Measurements from ENCODE around the gene CPEB3.
"Not testable (repeated sequence)": the region's sequence is repeated elsewhere in the genome, so short reads cannot be mapped to it uniquely, and the experiment has no call there.

The CPEB3 gene

GRCh38 chr10:92267343-92267742, 23.5 kb downstream of the CPEB3 start:
- no peak for DNase-seq

- DNase-seq, result no peak
Observed at GRCh38 chr10:92265687-92266258, 25.1 kb downstream of the CPEB3 start.

DNA sequence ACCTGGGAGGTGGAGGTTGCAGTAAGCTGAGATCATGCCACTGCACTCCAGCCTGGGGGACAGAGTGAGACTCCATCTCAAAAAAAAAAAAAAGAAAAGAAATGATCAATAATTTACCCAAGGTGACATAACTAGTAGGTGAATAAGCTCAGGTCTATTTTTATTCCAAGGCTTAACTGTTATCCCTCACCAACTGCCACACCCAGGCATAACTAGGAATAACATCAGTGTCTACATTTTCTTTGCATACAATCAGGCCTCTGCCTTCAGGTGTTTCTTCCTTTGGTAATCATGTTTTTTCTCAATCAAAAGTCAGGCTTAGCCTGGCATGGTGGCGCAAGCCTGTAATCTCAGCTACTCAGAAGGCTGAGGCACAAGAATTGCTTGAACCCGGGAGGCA, 26.6 kb downstream of the CPEB3 start:
- no peak for DNase-seq

- no peak for DNase-seq
Observed at GRCh38 chr10:92263396-92263795, 27.5 kb downstream of the CPEB3 start.

- DNase-seq, result no peak
Observed at GRCh38 chr10:92248566-92248965, 42.3 kb downstream of the CPEB3 start.

DNA sequence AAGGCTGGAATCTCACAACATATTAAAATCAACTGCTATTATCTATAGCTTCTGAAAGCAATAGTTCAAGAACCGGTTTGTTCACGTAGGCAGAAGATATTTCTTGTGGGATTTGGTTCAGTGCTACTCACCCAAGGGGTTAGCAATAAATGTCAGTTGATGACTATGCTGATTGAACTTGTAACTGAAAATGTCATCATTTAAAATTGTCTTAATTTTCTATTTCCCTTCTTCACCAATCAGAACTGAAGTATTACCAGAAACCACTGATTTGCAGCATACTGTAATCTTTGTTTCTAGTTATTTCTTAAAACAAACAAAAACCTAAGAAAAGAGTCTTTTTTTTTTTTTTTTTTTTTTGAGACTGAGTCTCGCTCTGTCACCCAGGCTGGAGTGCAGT, 46.1 kb downstream of the CPEB3 start:
- no peak for DNase-seq

GRCh38 chr10:92242910-92243671, 47.8 kb downstream of the CPEB3 start:
- DNase-seq, result peak; percentile 73 to 88 (median 86)

- no peak for DNase-seq
Observed at GRCh38 chr10:92242380-92242779, 48.5 kb downstream of the CPEB3 start.

DNA sequence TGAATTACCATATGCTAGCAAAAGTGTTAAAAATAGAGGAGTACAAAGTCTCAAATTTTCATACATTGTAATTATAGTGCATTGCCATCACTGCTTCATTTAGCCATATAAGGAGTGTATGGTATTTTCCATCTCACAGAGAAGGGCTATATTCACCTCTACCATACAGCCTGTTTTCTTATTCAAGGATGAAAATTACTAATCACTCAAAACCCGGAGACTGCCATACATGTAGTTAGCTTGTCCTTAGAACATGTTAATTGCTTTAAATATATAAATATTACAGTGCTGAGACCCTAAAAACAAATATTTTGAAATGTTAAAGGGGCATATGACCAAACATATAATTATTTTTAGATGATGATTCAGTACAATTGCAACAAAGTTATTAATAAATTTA, 49.4 kb downstream of the CPEB3 start:
- no peak for DNase-seq

- peak; percentile 33 to 62 (median 42) for DNase-seq
Observed at GRCh38 chr10:92241158-92241500, 49.7 kb downstream of the CPEB3 start.

- DNase-seq, result peak; percentile 86 to 95 (median 92)
Observed at GRCh38 chr10:92240289-92241157, 50.4 kb downstream of the CPEB3 start.

DNA sequence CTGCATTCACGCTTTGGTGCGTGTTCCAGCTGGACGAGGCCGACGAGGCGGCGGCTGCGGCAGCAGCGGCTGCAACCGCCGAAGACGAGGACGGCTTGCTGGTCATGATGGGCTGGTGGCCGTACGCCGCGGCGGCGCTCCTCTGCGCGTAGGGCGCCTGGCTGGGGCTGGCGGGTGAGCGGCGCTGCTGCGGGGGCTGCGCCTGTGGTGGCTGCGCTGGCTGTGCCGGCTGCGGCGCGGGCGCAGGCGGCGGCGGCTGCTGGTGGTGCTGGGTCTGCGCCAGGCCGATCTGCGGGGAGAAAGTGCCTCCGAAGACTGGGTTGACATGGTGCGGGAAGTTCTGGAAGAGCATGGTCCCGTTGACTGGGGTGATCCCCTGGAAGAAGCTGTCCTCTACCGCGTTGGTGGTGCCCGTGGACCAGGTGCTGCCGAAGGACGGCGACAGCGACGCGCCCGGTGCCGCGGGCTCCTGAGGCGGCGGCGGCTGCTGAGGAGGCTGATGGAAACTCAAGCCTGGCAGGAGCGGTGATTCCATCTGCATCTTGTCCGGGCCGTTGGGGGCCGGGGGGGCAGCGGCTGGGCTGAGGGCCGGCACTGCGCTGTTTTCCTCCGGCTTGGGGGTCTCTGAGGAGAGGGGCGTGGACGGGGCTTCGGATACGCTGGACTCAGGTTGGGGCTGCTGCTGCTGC, 51.1 kb downstream of the CPEB3 start:
- peak; percentile 47 to 76 (median 58) for DNase-seq

- no peak for DNase-seq
Observed at GRCh38 chr10:92239151-92239599, 51.7 kb downstream of the CPEB3 start.

GRCh38 chr10:92238586-92239098, 52.2 kb downstream of the CPEB3 start:
- DNase-seq, result peak; percentile 31 to 53 (median 47)

DNA sequence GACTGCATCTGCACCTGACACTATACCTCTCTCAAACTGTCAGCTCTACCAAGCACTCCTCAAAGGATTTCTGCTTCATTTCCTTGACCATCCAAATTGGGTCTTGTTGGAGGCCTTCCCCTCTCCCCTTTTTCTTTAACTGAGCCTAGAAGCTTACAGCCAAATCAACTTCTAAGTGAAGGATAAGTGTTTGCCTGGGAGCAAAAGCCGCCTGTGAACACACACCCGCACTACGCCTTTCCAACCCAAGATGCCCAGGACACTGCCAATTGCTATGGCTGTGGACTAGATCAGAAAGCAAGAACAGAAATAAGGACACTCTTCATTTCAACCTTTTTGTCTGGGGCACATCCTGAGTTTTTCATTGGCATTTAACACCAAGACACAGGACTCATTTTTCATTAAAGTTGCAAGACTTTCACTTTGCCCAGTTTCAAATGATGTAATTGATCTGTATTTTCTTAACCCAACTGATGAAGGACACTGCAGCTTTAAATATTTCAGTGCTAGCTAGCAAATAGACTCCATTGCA, 52.8 kb downstream of the CPEB3 start:
- DNase-seq, result no peak

DNA sequence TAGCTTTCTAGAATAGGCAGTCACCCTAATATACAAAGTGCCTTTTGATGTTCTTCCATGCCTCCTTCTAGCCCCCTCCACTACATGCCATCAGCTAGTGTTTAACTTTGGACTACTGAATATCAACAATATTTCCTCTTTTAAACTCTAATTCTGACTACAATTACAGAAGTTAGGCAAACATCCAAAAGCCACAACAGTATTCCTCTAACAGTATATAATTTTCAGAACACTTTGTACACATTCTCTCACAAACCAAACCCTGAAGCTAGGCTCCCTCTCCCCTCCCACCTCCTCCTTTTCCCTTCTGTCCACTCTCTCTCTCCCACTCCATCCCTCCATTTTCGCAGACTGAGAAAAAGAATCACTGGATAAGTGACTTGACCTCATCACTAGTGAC, 59.7 kb downstream of the CPEB3 start:
- DNase-seq, result peak in 2 of 4 experiments; percentile 19 to 35

DNA sequence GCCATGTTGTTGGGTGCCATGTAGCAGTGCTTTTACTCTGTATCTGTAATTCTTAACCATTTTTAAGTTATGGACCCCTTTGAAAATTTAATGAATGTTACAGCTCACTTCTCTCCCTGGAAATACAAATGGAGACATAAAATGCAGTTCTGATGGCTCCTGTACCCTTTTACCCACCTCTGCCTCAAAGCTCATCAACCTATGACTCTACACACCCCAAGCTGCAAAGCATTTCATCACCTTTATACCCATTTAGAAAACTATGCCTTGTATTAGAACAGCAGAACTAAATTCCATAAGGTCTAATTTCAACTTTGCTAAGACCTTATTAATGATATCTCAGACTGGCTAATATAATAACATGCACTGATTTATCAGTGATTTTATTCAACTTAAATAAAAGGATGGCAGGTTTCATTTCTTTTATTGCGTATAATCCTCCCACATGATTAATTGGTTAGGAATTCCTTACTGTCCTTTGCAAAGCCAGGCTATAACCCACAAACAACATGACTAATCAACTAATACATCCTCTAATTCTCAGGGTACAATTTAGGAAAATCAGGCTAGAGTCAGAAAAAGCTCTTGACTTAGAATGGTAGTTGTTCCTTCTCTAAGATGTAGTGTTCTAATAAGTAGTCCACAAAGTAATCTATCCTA, 68.1 kb downstream of the CPEB3 start:
- no peak for DNase-seq

DNA sequence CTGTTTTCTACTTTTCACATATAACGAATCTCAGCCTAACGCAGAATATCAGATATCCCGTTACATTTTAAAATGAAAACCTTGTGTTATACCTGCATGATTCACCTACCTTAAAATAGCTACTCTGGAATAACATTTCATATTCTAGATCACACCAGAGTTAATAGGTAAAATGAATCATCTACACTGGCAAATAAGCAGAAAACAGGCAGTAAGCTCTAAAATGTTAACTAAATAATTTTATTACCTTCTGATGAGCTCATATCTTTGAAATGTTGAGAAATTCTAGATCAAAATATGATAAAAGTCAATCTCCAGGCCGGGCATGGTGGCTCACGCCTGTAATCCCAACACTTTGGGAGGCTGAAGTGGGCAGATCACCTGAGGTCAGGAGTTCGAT, 71.3 kb downstream of the CPEB3 start:
- no peak for DNase-seq

GRCh38 chr10:92218569-92218968, 72.3 kb downstream of the CPEB3 start:
- DNase-seq, result no peak

DNA sequence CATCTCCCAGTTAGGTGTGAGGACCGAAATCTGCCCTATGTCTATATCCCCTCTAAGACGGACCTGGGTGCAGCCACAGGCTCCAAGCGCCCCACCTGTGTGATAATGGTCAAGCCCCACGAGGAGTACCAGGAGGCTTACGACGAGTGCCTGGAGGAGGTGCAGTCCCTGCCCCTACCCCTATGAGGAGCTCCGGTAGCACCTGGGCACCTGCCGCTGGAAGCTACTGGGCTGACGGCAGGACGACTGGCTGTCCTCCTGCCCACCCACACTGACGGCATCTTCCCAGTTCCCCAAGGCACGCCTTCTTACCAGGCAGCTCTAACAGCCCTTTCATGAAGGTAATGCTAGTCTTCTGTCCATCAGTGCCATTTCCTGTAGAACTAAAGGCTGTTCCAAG, 74.3 kb downstream of the CPEB3 start:
- not testable (repeated sequence) for DNase-seq

- DNase-seq, result not testable (repeated sequence)
Observed at GRCh38 chr10:92215222-92215621, 75.7 kb downstream of the CPEB3 start.

DNA sequence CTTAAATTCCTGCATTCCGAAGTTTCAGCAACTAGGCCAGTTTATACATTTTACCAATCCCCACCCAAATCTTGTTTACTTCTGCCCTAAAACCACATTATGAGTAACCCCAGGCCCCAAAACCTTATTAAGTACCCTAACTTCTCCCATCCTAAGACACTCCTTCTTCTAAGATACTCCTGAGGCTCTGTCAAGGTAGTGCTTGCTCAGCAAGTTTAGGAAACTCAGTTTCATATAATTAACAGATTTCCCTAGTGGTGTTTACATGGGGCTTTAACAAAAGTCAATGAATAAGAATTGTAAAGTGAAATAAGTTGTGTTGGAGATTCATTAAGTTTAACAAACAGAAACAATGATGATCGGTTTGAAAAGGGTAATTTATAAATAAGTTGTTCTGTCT, 77.8 kb downstream of the CPEB3 start:
- DNase-seq, result no peak
